ENCODE measurements around the gene SNED1.

Gene SNED1

GRCh38 chr2:241141214-241141770 lies 142.9 kb downstream of the SNED1 start:
- TF ChIP-seq CTCF (IDR thresholded peaks at IDR 0.05; ENCODE audit: extremely low read depth, insufficient read depth, missing control alignments) = no peak
- DNase-seq (ENCODE audit: low spot score) = no peak
- in situ Hi-C loops (cut with MboI; ENCODE audit: low pct_unique_long_range_greater_than_20kb, low sequenced_read_pairs, unreplicated experiment) = no loop called here

- DNase-seq (ENCODE audit: low spot score) = no peak
- no peak for TF ChIP-seq CTCF (IDR thresholded peaks at IDR 0.05; ENCODE audit: extremely low read depth, insufficient read depth, missing control alignments)
- in situ Hi-C loops (cut with MboI; ENCODE audit: low pct_unique_long_range_greater_than_20kb, low sequenced_read_pairs, unreplicated experiment) = no loop called here
Measured at GRCh38 chr2:241142063-241142462, 143.6 kb downstream of the SNED1 start.

GRCh38 chr2:241142593-241142992 lies 144.2 kb downstream of the SNED1 start:
- TF ChIP-seq CTCF (IDR thresholded peaks at IDR 0.05; ENCODE audit: extremely low read depth, insufficient read depth, missing control alignments) = no peak
- in situ Hi-C loops (cut with MboI; ENCODE audit: low pct_unique_long_range_greater_than_20kb, low sequenced_read_pairs, unreplicated experiment) = no loop called here

More at GRCh38 chr2:241142593-241142992, 144.2 kb downstream of the SNED1 start:
- DNase-seq (ENCODE audit: low spot score) = no peak
